K562 (cell line): ENCODE measurements around the gene NLRX1. TPM values are rescaled to one million over a fixed set of nuclear protein-coding genes. Genes with fewer than 3 reads are reported as not detected.

Experiments
- FOSL1 ChIP-seq: fragments of 200-800 bp; sonication (Bioruptor generic); conservative IDR thresholded peaks from 2 replicates; pipeline ENCODE4 v1.6.1; 2016; ENCODE audit warnings: missing genetic modification characterization, missing compliant biosample characterization
- MEF2A ChIP-seq: IDR thresholded peaks from 2 replicates; pipeline ENCODE4 v1.6.1; 2011; ENCODE audit warnings: low read depth, mild to moderate bottlenecking, low read length, moderate library complexity; ENCODE audit not compliant: control insufficient read depth
- MEIS2 ChIP-seq: fragments of 450-650 bp; IDR thresholded peaks from 2 replicates; pipeline ENCODE4 v1.6.1; 2014; ENCODE audit warnings: mild to moderate bottlenecking; ENCODE audit not compliant: partially characterized antibody
- NFE2 ChIP-seq: IDR thresholded peaks from 2 replicates; pipeline ENCODE4 v1.6.1; 2014; ENCODE audit warnings: antibody characterized with exemption, low read depth
- POLR2G ChIP-seq: fragments of 200-400 bp; formaldehyde crosslinking; IDR thresholded peaks from 2 replicates; pipeline ENCODE4 v1.6.1; 2017; ENCODE audit warnings: low read depth, mild to moderate bottlenecking, antibody characterized with exemption, low read length, moderate library complexity
- POLR3A ChIP-seq: IDR thresholded peaks from 2 replicates; pipeline ENCODE4 v1.6.1; 2011; ENCODE audit warnings: borderline replicate concordance, mild to moderate bottlenecking, moderate library complexity; ENCODE audit not compliant: insufficient read length, insufficient read depth; ENCODE audit errors: extremely low read depth
- RHOXF2B ChIP-seq: fragments of 250-450 bp; sonication (Bioruptor Pico); conservative IDR thresholded peaks from 2 replicates; pipeline ENCODE4 v1.5.1; 2021
- SRSF3 ChIP-seq: fragments of 200-400 bp; formaldehyde crosslinking; IDR thresholded peaks from 2 replicates; pipeline ENCODE4 v1.6.1; 2016; ENCODE audit warnings: mild to moderate bottlenecking, low read length, moderate library complexity; ENCODE audit not compliant: insufficient read depth
- ZNF217 ChIP-seq: sonication (generic); formaldehyde crosslinking; IDR thresholded peaks from 2 replicates; pipeline ENCODE4 v1.8.0; 2022; ENCODE audit warnings: mild to moderate bottlenecking, missing genetic modification reagents
- ZNF431 ChIP-seq: sonication (generic); formaldehyde crosslinking; IDR thresholded peaks from 2 replicates; pipeline ENCODE4 v1.8.0; 2022; ENCODE audit warnings: mild to moderate bottlenecking, missing genetic modification reagents
- polyA plus RNA-seq, 8 experiments: library from polyadenylated mRNA; depleted of rRNA in 4 of 8; stranded (reverse) in 5 of 8; unstranded in 3 of 8; fragments of >200 nt; fragmentation: Nextera tagmentation in 2 of 8; fragmentation: Illumina TruSeq in 1 of 8; extraction: Ambion mirVana in 2 of 8; extraction: Trizol in 1 of 8; gene quantifications; 2 replicates each; pipeline versions ENCODE4 v1.2.1 to v1.2.3, GENCODE V29; 2011 to 2014; ENCODE audit warnings: inconsistent platforms in 1 of 8, missing spikeins in 1 of 8
- total RNA-seq, 7 experiments: library from RNA; depleted of rRNA in 6 of 7; stranded (reverse); fragments of >200 nt in 6 of 7; fragmentation: Illumina TruSeq in 2 of 7; extraction: Trizol in 2 of 7; gene quantifications; 2 replicates each; pipeline versions ENCODE4 v1.2.1 to v1.2.3, GENCODE V29; 2011 to 2021; ENCODE audit warnings: low replicate concordance in 1 of 7
- TF ChIP-seq, protein P1 (sequence below), 2 experiments: fragments of 450-650 bp; IDR thresholded peaks; 2 replicates each; pipeline ENCODE4 v1.6.1; 2016; ENCODE audit warnings: mild to moderate bottlenecking in 2 of 2, borderline replicate concordance in 1 of 2, low read depth in 1 of 2, moderate library complexity in 1 of 2
- TF ChIP-seq, protein P2 (sequence below): fragments of 450-650 bp; IDR thresholded peaks from 2 replicates; pipeline ENCODE4 v1.6.1; 2014; ENCODE audit warnings: low read depth, mild to moderate bottlenecking, moderate library complexity, borderline replicate concordance
- TF ChIP-seq, protein P3 (sequence below): fragments of 450-650 bp; conservative IDR thresholded peaks from 2 replicates; pipeline ENCODE4 v1.6.1; 2016; ENCODE audit warnings: missing genetic modification characterization, low read depth, mild to moderate bottlenecking, missing compliant biosample characterization, moderate library complexity
- TF ChIP-seq, protein P4 (sequence below): fragments of 250-450 bp; sonication (Bioruptor Pico); IDR thresholded peaks from 2 replicates; pipeline ENCODE4 v1.5.0; 2021; ENCODE audit warnings: mild to moderate bottlenecking, borderline replicate concordance

The NLRX1 gene
- total and polyA plus RNA-seq, 9 of the 15 experiments (the other 6 are each of a cell fraction or from before 2014, with no cell fraction given), result 0.04 to 2.3 (median 0.69) TPM

DNA sequence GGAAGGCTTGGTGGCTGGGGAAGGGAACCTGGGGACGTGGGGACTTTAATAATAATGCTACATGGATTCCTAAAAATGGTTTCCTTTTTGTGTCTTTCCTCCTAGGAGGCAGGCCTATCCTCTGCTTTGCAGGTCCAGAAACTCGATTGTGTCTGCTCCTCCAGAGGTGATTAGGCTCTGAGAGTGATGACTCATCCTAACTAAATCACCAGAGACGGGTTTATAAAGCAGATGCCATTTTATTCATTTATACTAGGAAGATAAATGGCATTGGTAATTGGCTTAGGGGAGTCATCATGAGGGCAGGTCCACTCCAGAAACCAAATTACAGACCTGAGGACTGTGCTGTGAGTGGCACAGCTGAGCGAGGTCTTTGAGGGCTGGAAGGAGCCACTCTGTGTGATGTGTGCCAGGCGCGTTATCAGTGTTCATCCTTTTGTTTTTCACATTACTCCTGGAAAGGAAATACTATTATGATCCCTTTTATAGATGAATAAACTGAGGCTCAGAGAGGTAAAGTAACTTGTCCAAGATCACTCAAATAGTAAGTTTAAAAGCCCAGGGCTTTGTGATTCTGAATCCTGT lies 7.1 kb downstream of the NLRX1 start (continued):
- TF ChIP-seq, protein P1, sequence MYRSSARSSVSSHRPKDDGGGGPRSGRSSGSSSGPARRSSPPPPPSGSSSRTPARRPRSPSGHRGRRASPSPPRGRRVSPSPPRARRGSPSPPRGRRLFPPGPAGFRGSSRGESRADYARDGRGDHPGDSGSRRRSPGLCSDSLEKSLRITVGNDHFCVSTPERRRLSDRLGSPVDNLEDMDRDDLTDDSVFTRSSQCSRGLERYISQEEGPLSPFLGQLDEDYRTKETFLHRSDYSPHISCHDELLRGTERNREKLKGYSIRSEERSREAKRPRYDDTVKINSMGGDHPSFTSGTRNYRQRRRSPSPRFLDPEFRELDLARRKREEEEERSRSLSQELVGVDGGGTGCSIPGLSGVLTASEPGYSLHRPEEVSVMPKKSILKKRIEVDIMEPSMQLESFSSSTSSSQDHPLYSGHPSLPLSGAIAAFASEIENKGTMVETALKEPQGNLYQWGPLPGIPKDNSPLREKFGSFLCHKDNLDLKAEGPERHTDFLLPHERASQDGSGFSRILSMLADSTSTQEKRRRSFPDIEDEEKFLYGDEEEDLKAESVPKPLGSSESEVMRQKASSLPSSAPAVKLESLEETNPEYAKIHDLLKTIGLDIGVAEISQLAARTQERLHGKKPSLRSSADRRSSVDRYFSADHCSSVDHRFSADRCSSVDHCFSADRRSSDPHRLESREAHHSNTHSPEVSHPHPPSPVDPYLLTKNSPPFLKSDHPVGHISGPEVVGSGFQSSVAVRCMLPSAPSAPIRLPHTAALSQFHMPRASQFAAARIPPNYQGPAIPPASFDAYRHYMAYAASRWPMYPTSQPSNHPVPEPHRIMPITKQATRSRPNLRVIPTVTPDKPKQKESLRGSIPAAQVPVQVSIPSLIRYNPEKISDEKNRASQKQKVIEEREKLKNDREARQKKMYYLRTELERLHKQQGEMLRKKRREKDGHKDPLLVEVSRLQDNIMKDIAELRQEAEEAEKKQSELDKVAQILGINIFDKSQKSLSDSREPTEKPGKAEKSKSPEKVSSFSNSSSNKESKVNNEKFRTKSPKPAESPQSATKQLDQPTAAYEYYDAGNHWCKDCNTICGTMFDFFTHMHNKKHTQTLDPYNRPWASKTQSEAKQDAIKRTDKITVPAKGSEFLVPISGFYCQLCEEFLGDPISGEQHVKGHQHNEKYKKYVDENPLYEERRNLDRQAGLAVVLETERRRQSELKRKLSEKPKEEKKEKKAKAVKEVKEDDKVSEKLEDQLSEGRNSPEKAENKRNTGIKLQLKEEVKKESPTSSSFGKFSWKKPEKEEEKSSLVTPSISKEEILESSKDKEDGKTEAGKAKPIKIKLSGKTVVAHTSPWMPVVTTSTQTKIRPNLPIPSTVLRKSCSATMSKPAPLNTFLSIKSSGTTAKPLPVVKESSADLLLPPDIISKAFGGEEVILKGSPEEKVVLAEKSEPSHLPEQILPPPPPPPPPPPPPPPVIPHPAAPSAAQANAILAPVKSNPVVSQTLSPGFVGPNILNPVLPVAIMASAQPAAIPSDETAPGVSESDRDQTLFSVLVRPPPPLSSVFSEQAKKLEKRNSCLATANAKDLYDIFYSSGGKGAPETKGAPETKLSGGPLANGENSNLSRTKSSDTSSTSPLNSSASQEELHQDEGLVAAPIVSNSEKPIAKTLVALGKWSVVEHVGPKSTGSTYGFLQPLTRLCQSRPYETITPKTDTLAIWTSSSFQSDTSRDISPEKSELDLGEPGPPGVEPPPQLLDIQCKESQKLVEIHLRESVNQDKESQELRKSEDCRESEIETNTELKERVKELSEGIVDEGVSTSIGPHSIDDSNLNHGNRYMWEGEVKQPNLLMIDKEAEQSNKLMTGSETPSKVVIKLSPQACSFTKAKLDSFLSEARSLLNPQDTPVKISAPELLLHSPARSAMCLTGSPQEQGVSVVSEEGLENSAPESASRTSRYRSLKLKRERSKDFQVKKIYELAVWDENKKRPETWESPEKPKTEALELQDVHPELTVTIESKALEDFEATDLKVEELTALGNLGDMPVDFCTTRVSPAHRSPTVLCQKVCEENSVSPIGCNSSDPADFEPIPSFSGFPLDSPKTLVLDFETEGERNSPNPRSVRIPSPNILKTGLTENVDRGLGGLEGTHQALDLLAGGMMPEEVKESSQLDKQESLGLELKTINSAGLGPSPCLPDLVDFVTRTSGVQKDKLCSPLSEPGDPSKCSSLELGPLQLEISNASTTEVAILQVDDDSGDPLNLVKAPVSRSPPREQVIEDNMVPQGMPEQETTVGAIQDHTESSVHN (IDR thresholded peaks at IDR 0.05; ENCODE audit: borderline replicate concordance in 1 of 2, low read depth in 1 of 2), result no peak
- TF ChIP-seq POLR2G, result no peak
- TF ChIP-seq, protein P2, sequence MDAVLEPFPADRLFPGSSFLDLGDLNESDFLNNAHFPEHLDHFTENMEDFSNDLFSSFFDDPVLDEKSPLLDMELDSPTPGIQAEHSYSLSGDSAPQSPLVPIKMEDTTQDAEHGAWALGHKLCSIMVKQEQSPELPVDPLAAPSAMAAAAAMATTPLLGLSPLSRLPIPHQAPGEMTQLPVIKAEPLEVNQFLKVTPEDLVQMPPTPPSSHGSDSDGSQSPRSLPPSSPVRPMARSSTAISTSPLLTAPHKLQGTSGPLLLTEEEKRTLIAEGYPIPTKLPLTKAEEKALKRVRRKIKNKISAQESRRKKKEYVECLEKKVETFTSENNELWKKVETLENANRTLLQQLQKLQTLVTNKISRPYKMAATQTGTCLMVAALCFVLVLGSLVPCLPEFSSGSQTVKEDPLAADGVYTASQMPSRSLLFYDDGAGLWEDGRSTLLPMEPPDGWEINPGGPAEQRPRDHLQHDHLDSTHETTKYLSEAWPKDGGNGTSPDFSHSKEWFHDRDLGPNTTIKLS, result no peak
- TF ChIP-seq ZNF217, result no peak
- TF ChIP-seq MEIS2, result peak; percentile 38
- no peak for TF ChIP-seq POLR3A
- TF ChIP-seq, protein P3, sequence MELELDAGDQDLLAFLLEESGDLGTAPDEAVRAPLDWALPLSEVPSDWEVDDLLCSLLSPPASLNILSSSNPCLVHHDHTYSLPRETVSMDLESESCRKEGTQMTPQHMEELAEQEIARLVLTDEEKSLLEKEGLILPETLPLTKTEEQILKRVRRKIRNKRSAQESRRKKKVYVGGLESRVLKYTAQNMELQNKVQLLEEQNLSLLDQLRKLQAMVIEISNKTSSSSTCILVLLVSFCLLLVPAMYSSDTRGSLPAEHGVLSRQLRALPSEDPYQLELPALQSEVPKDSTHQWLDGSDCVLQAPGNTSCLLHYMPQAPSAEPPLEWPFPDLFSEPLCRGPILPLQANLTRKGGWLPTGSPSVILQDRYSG (tag), result no peak
- TF ChIP-seq NFE2, result peak; percentile 50
- TF ChIP-seq, protein P4, sequence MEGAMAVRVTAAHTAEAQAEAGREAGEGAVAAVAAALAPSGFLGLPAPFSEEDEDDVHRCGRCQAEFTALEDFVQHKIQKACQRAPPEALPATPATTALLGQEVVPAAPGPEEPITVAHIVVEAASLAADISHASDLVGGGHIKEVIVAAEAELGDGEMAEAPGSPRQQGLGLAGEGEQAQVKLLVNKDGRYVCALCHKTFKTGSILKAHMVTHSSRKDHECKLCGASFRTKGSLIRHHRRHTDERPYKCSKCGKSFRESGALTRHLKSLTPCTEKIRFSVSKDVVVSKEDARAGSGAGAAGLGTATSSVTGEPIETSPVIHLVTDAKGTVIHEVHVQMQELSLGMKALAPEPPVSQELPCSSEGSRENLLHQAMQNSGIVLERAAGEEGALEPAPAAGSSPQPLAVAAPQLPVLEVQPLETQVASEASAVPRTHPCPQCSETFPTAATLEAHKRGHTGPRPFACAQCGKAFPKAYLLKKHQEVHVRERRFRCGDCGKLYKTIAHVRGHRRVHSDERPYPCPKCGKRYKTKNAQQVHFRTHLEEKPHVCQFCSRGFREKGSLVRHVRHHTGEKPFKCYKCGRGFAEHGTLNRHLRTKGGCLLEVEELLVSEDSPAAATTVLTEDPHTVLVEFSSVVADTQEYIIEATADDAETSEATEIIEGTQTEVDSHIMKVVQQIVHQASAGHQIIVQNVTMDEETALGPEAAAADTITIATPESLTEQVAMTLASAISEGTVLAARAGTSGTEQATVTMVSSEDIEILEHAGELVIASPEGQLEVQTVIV (CRISPR knock-in tag), result no peak
- TF ChIP-seq FOSL1, result peak; percentile 85
- TF ChIP-seq MEF2A, result no peak
- no peak for TF ChIP-seq ZNF431 (CRISPR knock-in tag)
- TF ChIP-seq RHOXF2B, result no peak
- TF ChIP-seq SRSF3, result no peak
